CD4-positive, alpha-beta T cell treated with Interferon gamma for 1 hour (primary cell): ENCODE measurements around the gene ALPL.
"Not testable (repeated sequence)": the region's sequence is repeated elsewhere in the genome, so short reads cannot be mapped to it uniquely, and the experiment has no call there.

Source experiments
- DNase-seq: peaks from one replicate; pipeline ENCODE4 v3.0.0-alpha.2; 2020

The ALPL gene

GRCh38 chr1:21563971-21564370, 54.7 kb downstream of the ALPL start:
- DNase-seq, result no peak

- DNase-seq, result no peak
These were observed 55.4 kb downstream of the ALPL start for GRCh38 chr1:21564521-21565095.

DNA sequence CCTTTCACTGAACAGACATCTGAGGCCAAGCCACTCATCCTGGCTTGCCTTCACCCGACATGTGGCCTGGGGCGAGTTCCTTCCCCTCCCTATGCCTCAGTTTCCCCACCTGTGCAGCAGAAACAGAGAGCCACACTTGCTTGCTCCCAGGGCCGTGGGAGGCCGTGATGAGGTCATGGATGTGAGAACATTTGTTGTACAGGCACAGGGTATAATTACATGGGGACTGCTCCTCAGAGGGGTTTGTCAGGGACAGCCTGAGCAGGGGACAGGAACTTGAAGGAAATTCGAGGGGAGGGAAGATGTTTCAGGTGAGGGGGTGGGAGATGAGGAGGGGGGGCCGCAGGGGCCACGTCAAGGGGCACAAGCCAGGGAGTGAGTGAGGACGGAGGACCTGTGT, 56.1 kb downstream of the ALPL start:
- no peak for DNase-seq

- DNase-seq, result not testable (repeated sequence)
These were observed 57.1 kb downstream of the ALPL start for GRCh38 chr1:21566361-21566760.

- no peak for DNase-seq
These were observed 58.2 kb downstream of the ALPL start for GRCh38 chr1:21567241-21568005.

- no peak for DNase-seq
These were observed 59.0 kb downstream of the ALPL start for GRCh38 chr1:21568006-21568746.

DNA sequence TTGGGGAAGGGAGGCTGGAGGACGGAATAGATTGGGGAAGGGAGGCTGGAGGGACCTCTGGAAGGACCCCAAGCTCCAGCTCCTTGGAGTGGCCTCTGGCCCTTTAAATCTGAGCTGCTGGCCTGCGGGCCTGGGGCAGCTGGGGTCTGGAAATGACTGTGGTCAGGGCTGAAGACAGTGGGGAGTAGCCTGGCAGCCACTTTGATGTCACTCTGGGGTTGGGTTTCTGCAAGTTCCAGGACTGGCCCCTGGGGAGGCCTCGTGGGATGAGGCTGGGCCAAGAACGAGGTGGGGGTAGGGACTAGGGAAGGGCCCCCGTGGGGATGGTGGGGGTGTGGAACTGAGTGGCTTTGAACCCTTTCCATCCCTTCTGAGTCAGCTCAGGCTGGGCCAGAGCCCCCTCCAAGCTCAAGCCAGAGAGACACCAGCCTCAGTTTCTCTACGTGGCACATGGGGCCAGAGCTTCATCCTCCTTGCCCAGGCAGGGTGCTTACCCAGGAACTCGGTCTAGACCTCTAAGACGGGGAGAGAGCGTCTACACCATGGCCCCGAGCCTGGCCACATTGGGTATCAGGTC, 59.7 kb downstream of the ALPL start:
- DNase-seq, result no peak

DNA sequence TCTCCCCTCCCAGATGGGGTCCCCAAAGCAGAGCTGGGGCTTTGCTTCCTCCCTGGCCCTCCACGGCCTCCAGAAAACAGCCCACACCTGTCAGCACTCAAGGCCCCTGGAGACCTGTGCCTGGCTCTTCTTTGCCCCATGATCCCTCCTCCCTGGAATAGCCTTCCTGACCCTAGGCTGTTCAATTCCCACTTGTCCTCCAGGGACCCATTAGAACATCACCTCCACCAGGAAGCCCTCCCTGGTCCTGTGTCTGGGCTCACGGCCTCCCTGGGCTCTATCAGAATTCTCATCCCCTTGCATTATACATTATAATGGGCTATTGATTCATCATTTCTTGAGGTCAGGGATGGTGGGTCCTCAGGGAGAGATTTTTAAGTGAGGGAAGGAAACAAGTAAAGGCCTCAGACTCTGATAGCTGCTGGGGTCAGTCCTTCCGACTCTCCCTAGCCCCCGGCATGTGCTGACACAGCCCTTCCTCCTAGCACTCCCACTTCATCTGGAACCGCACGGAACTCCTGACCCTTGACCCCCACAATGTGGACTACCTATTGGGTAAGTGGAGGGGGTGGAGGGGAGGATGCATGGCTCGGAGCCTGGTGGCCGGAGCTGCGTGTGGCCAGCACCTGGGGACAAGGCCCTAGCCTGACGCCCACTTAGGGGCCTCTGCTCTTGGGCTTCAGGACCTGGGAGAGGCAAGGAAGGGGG, 60.8 kb downstream of the ALPL start:
- DNase-seq, result no peak

DNA sequence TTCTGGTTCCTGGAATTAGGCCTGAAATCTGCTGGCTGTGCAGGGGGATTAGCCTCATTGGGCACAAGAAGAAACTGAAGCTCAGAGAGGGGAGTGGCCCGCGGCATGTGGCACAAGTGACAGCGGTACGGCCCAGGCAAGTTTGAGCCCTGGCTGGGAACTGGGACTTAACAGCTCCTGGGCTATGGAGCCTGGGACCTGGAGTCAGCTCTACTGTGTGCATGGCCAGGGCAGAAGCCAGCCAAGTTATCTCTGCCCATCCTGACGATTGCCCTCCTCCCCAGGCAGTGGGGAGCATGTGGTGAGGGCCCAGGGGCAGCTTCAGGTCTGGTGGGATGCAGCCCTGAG, 61.3 kb downstream of the ALPL start:
- DNase-seq, result no peak

DNA sequence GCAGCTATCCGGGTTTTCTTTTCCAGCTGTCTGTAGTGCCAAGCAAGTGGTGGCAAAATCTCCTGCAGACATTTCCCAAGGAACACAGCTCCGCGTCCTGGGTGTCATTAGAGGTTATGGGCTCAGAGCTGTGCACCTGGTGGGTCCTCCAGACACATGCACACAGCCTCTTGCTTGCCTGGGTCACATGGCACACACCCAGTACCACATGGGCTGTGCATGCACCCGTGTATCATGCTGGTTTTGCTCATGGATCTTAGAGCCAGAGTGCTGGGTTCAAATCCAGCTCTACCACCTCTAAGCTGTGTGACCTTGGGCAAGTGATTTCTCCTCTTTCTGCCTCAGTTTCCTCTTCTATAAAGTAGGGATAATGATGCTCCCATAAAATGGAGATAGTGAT, 61.7 kb downstream of the ALPL start:
- DNase-seq, result no peak

DNA sequence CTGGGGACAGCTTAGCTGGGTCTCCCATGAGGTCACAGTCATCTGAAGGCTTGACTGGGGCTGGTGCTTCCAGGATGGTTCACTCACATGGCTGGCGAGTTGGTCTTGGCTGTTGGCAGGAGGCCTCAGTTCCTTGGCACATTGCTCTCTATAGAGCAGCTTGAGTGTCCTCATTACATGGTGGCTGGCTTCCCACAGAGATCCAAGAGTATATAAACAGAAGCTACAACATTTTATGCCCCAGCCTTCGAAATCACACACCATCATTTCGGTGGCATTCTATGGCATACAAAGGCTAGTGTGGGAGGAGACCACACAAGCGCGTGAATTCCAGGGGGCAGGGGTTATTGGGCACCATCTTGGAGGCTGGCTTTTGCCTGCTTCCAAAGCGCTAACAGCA, 63.0 kb downstream of the ALPL start:
- no peak for DNase-seq

DNA sequence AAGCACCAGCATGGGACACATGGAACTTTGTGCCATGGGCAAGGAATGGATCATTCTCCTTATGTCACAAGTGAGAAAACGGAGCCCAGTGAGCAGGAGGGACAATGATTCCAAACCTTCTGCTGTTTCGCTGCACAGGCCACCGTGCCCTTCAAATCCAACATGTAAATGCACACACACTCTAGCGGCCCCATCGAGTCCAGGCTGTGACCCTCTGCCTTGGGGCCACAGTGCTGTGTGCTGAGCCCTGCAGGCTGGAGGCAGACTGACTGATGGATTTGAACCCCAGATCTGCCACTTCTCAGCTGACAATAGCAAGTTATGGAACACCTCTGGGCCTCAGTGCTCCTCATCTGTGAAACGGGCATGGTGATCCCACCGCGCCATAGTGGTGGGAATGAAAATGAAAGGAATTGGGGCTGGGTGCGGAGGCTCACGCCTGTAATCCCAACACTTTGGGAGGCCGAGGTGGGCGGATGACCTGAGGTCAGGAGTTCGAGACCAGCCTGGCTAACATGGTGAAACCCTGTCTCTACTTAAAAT, 63.6 kb downstream of the ALPL start:
- DNase-seq, result no peak

- DNase-seq, result no peak
These were observed 64.3 kb downstream of the ALPL start for GRCh38 chr1:21573475-21573874.

GRCh38 chr1:21573971-21574465, 64.8 kb downstream of the ALPL start:
- DNase-seq, result no peak

- no peak for DNase-seq
These were observed 65.4 kb downstream of the ALPL start for GRCh38 chr1:21574466-21575151.

DNA sequence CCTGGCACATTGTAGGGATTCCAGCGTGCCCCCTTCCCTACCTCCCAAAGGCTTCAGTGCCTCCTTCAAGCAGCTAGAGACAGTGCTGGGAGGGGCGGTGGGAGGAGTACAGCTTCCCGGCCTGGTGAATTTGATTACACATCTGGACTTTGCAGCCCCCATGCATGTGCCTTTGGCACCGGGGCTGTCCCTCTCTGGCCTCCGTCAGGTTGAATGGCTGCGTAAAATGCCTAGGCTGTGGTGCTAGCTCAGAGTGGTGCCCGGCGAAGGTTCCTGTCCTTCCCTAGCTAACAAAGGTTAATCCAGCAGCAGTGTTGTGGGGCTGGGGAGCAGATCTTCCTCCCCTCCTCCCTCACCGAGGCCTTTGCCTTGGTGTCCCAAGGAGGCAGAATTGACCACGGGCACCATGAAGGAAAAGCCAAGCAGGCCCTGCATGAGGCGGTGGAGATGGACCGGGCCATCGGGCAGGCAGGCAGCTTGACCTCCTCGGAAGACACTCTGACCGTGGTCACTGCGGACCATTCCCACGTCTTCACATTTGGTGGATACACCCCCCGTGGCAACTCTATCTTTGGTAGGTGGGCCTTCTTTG, 66.2 kb downstream of the ALPL start:
- no peak for DNase-seq

DNA sequence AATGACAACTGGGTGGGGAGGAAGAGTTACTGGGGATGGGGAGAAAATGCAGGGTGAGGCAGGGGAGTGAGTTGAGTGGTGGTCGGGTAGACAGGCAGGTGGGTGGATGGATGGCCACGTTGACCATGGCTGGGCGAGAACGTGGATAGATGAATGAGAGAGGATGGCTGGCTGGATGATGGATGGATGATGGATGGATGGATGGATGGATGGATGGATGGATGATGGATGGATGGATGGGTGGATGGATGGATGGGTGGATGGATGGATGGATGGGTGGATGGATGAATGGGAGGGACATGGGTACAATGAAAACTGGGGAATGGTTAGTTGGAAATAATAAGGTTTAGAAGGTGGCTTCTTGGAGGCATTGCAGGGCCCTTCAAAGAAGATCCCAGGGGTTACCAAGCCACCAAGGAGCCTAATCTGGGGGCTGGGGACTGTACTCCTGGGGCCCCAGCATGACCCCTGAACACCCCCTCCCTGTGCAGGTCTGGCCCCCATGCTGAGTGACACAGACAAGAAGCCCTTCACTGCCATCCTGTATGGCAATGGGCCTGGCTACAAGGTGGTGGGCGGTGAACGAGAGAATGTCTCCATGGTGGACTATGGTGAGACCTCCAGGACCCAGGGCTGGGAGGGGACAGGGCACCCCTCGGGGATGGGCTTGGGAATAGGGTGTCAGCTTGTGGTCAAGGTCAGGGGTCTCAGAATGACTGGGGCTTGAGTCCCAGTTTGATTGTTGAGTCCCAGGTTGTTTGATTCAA, 67.0 kb downstream of the ALPL start:
- DNase-seq, result no peak

DNA sequence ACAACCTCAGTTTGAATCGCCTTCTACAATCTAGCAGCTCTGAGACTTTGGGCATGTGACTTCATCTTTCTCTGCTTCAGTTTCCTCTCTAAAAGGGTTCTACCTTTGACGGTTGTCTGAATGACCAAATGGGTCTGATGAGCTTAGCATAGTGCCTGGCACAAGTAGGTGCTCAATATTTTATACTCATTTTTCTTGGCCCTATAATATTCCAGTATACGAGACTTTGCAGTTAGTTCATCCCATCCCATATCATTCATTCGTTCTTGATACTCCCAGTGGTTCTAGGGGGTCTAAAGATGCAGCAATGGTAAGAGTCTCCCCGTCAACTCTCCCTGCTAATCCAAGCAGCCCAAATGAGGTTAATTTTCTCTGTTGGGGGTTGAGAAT, 67.6 kb downstream of the ALPL start:
- no peak for DNase-seq

DNA sequence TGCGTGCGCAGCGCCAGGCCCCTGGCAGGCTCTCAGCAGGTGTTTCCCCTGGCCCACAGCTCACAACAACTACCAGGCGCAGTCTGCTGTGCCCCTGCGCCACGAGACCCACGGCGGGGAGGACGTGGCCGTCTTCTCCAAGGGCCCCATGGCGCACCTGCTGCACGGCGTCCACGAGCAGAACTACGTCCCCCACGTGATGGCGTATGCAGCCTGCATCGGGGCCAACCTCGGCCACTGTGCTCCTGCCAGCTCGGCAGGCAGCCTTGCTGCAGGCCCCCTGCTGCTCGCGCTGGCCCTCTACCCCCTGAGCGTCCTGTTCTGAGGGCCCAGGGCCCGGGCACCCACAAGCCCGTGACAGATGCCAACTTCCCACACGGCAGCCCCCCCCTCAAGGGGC, 68.1 kb downstream of the ALPL start:
- no peak for DNase-seq

- DNase-seq, result no peak
These were observed 68.7 kb downstream of the ALPL start for GRCh38 chr1:21577933-21578332.

DNA sequence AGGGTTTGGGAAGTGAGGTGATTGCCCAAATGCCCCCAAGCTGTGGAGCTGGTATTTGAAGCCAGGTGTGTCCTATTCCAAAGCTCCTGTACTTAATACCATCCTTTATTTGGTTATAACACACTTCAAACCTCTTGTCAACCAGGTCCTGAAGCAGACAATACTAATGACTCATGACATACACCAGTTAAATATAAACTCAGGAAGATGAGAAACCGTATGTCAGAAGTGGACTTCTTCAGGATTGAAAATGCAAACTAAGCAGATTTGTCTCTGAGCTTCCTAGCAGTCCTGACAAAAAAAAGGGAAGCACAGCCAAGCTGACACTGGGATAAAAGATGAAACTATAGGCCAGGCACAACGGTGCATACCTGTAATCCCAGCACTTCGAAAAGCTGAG, 70.6 kb downstream of the ALPL start:
- DNase-seq, result no peak
